Panc1 (cell line): Measurements from ENCODE around the gene KHDRBS1. TPM values are rescaled to one million over a fixed set of nuclear protein-coding genes. Genes with fewer than 3 reads are reported as not detected.

Source experiments
- ATAC-seq: fragments of 200-7000 bp; cut with Tn5 transposase; 2 replicates; pipeline ENCODE4 v1.9.1; 2020; ENCODE audit warnings: mild to moderate bottlenecking, moderate library complexity
- BruUV-seq: library from RNA; stranded (reverse); fragments of 400-500 nt; replicated peaks from 2 replicates; lab custom pipeline; 2021; lab: Mats Ljungman, UMichigan
- CTCF ChIA-PET: fragments of 300-600 bp; sonication (Branson Sonifier 250); formaldehyde crosslinking; loops from one replicate; lab custom pipeline; 2022; ENCODE audit warnings: antibody characterized with exemption; lab: Charles Lee
- POLR2A ChIA-PET: fragments of 300-600 bp; sonication (Branson Sonifier 250); formaldehyde crosslinking; loops from one replicate; lab custom pipeline; 2022; ENCODE audit warnings: antibody characterized with exemption; lab: Charles Lee
- DNase-seq: peaks from one replicate; pipeline ENCODE4 v3.0.0-alpha.2; 2010; ENCODE audit warnings: low read depth, low spot score
- H3K27ac ChIP-seq: 2 replicates; pipeline ENCODE4 v1.5.1; 2011; ENCODE audit warnings: mild to moderate bottlenecking, low read length, inconsistent platforms
- H3K27me3 ChIP-seq: fragments of 200-500 bp; sonication (Bioruptor generic); 2 replicates; pipeline ENCODE4 v1.6.0; 2014; ENCODE audit warnings: low read length, inconsistent platforms; ENCODE audit not compliant: control insufficient read depth, insufficient read depth
- H3K36me3 ChIP-seq: fragments of 200-500 bp; sonication (Bioruptor generic); 2 replicates; pipeline ENCODE4 v1.5.1; 2014; ENCODE audit warnings: inconsistent platforms, mild to moderate bottlenecking, low read length, moderate library complexity; ENCODE audit not compliant: control insufficient read depth, insufficient read depth
- H3K4me1 ChIP-seq: 2 replicates; pipeline ENCODE4 v1.5.1; 2011; ENCODE audit warnings: inconsistent platforms, mild to moderate bottlenecking, low read length, moderate library complexity; ENCODE audit not compliant: control insufficient read depth, insufficient read depth
- H3K4me3 ChIP-seq, 2 experiments: 2 replicates each; pipeline ENCODE4 v1.5.1; 2011 to 2012; ENCODE audit warnings: low read depth in 2 of 2, low read length in 2 of 2, mild to moderate bottlenecking in 2 of 2, inconsistent platforms in 1 of 2, moderate library complexity in 1 of 2
- H3K9me3 ChIP-seq: fragments of 200-500 bp; sonication (Bioruptor generic); 2 replicates; pipeline ENCODE4 v1.5.1; 2014; ENCODE audit warnings: low read depth, mild to moderate bottlenecking, inconsistent platforms, low read length, moderate library complexity; ENCODE audit not compliant: control insufficient read depth, insufficient read depth
- POLR2AphosphoS5 ChIP-seq: IDR thresholded peaks from 2 replicates; pipeline ENCODE4 v1.6.1; 2012; ENCODE audit warnings: mild to moderate bottlenecking, low read depth, low read length, moderate library complexity
- SIN3A ChIP-seq: IDR thresholded peaks from 2 replicates; pipeline ENCODE4 v1.6.1; 2012; ENCODE audit warnings: low read depth, mild to moderate bottlenecking, low read length, moderate library complexity, borderline replicate concordance; ENCODE audit not compliant: insufficient read depth
- TCF7L2 ChIP-seq: IDR thresholded peaks from 2 replicates; pipeline ENCODE4 v1.6.1; 2011; ENCODE audit warnings: mild to moderate bottlenecking, low read depth, low read length, inconsistent platforms
- in situ Hi-C: cut with HindIII; loops from 2 replicates; pipeline ENCODE4 v1.10.0; 2016; ENCODE audit warnings: low sequenced_read_pairs, low pct_unique_long_range_greater_than_20kb
- intact Hi-C: fragments of 100-400 bp; cut with micrococcal nuclease; formaldehyde crosslinking; loops from one replicate; pipeline ENCODE4 v1.10.0; 2022; ENCODE audit not compliant: unreplicated experiment
- total RNA-seq: library from RNA; stranded (reverse); gene quantifications from one replicate; pipeline ENCODE4 v1.2.1, GENCODE V29; 2021; ENCODE audit not compliant: unreplicated experiment
- TF ChIP-seq, protein P1 (sequence below): fragments of 450-650 bp; IDR thresholded peaks from 2 replicates; pipeline ENCODE4 v1.5.1; 2017; ENCODE audit warnings: mild to moderate bottlenecking
- TF ChIP-seq, protein P2 (sequence below), 2 experiments: IDR thresholded peaks; 2 replicates each; pipeline ENCODE4 v1.6.1; 2011 to 2012; ENCODE audit warnings: low read depth in 2 of 2, control low read depth in 1 of 2, low read length in 1 of 2, mild to moderate bottlenecking in 1 of 2, moderate library complexity in 1 of 2; ENCODE audit not compliant: insufficient read depth in 1 of 2

Gene KHDRBS1
- total RNA-seq, 1 experiment from 2014 or later, result 163 TPM

- H3K4me3 ChIP-seq, result no peak overlapping the region
- in situ Hi-C loops (no loop called here), intact Hi-C loops (no loop called here)
- no peak overlapping the region for H3K27ac ChIP-seq
- no peak for DNase-seq
- TF ChIP-seq, protein P1, sequence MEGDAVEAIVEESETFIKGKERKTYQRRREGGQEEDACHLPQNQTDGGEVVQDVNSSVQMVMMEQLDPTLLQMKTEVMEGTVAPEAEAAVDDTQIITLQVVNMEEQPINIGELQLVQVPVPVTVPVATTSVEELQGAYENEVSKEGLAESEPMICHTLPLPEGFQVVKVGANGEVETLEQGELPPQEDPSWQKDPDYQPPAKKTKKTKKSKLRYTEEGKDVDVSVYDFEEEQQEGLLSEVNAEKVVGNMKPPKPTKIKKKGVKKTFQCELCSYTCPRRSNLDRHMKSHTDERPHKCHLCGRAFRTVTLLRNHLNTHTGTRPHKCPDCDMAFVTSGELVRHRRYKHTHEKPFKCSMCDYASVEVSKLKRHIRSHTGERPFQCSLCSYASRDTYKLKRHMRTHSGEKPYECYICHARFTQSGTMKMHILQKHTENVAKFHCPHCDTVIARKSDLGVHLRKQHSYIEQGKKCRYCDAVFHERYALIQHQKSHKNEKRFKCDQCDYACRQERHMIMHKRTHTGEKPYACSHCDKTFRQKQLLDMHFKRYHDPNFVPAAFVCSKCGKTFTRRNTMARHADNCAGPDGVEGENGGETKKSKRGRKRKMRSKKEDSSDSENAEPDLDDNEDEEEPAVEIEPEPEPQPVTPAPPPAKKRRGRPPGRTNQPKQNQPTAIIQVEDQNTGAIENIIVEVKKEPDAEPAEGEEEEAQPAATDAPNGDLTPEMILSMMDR, result no peak
- TF ChIP-seq SIN3A (no peak), TCF7L2 (no peak), POLR2AphosphoS5 (no peak)
- TF ChIP-seq, protein P2, sequence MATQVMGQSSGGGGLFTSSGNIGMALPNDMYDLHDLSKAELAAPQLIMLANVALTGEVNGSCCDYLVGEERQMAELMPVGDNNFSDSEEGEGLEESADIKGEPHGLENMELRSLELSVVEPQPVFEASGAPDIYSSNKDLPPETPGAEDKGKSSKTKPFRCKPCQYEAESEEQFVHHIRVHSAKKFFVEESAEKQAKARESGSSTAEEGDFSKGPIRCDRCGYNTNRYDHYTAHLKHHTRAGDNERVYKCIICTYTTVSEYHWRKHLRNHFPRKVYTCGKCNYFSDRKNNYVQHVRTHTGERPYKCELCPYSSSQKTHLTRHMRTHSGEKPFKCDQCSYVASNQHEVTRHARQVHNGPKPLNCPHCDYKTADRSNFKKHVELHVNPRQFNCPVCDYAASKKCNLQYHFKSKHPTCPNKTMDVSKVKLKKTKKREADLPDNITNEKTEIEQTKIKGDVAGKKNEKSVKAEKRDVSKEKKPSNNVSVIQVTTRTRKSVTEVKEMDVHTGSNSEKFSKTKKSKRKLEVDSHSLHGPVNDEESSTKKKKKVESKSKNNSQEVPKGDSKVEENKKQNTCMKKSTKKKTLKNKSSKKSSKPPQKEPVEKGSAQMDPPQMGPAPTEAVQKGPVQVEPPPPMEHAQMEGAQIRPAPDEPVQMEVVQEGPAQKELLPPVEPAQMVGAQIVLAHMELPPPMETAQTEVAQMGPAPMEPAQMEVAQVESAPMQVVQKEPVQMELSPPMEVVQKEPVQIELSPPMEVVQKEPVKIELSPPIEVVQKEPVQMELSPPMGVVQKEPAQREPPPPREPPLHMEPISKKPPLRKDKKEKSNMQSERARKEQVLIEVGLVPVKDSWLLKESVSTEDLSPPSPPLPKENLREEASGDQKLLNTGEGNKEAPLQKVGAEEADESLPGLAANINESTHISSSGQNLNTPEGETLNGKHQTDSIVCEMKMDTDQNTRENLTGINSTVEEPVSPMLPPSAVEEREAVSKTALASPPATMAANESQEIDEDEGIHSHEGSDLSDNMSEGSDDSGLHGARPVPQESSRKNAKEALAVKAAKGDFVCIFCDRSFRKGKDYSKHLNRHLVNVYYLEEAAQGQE (IDR thresholded peaks at IDR 0.05; ENCODE audit: insufficient read depth in 1 of 2, low read depth in 2 of 2, low read length in 1 of 2), result no peak
- H3K27me3 ChIP-seq, result no peaks in the 10 kb centered on the region
- H3K36me3 ChIP-seq, result peaks cover 39% of the 10 kb centered on the region
- ChIA-PET POLR2A (interaction anchor here (0.6 kb wide), 1 partner anchor 339 kb away, joined by 5 read pairs; no protein-coding TSS in a partner anchor), CTCF (no interaction called here)
- H3K4me1 ChIP-seq, result no peaks in the 10 kb centered on the region
- no peaks in the 10 kb centered on the region for H3K9me3 ChIP-seq
- no peak for ATAC-seq
- BruUV-seq, result no TSS peak
These were observed 30.6 kb downstream of the KHDRBS1 start for GRCh38 chr1:32044234-32044633.

DNA sequence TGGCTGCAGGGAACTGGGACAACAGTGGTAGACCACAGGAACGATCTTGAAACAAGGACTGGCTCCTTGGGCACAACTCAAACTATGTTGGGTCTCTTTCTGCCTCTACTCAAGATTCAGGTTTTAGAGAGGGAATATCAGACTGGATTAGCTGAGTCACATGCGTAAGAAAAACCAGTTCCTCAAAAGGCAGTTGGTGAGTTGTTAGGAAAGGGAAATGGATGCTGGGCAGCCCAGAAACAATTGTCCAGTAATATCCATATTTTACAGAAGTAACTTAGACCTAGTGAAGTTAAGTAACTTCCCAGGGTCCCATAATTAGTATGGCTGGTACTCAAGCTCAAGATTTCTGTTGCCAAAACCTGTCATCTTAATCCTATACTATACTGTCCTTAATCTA lies 32.1 kb downstream of the KHDRBS1 start:
- CTCF ChIA-PET, result interaction anchor here (0.5 kb wide), 2 partner anchors 89 to 140 kb away, joined by 3 read pairs; no protein-coding TSS in a partner anchor
- in situ Hi-C loops (no loop called here), intact Hi-C loops (no loop called here)
- Histone ChIP-seq H3K36me3 (peaks cover 27% of the 10 kb centered on the region), H3K27me3 (no peaks in the 10 kb centered on the region), H3K4me1 (no peaks in the 10 kb centered on the region), H3K4me3 (no peak overlapping the region), H3K27ac (no peak overlapping the region), H3K9me3 (no peaks in the 10 kb centered on the region)
- no TSS peak for BruUV-seq
- POLR2A ChIA-PET, result interaction anchor here (0.6 kb wide), 2 partner anchors 16 to 886 kb away, joined by 4 to 7 read pairs; no protein-coding TSS in a partner anchor
- 0 out of 2 replicates have a peak, but pooled peaks have one; percentile 39 for ATAC-seq
- TF ChIP-seq, protein P1, result no peak
- TF ChIP-seq TCF7L2, result no peak
- TF ChIP-seq, protein P2 (IDR thresholded peaks at IDR 0.05; ENCODE audit: insufficient read depth in 1 of 2, low read depth in 2 of 2, low read length in 1 of 2), result no peak
- TF ChIP-seq SIN3A, result no peak
- no peak for TF ChIP-seq POLR2AphosphoS5
- no peak for DNase-seq
